ENCODE measurements around the gene LIAS. TPM values are rescaled to one million over a fixed set of nuclear protein-coding genes. Genes with fewer than 3 reads are reported as not detected.
A peak's percentile ranks its signal among the peaks of the same experiment; 100 is the strongest.
"Not testable (repeated sequence)": the region's sequence is repeated elsewhere in the genome, so short reads cannot be mapped to it uniquely, and the experiment has no call there.

LIAS gene
- total RNA-seq, 1 donor from 2014 or later: 13.1 TPM

DNA sequence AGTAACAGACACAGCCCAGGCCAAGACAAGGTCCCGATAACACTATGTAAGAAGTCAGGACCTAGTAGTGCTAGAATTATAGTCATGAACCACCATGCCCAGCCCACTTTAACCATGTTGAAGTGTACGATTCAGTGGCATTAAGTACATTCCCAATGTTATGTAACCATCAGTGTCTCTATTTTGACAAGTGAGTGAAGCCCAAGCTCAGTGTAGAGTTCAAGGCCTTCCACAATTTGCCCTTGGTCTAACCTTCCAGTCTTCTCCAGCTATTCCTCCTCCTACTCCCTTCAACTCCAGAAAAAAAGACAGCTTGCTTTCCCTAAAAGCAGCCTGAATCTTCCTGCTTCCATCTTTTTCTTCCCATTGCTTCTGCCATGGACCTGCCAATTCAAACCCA, 31.5 kb downstream of the LIAS start:
- no peak for DNase-seq (ENCODE audit: low spot score)
- no peak for ATAC-seq
- intact Hi-C loops (cut with DNase I): no loop called here

DNA sequence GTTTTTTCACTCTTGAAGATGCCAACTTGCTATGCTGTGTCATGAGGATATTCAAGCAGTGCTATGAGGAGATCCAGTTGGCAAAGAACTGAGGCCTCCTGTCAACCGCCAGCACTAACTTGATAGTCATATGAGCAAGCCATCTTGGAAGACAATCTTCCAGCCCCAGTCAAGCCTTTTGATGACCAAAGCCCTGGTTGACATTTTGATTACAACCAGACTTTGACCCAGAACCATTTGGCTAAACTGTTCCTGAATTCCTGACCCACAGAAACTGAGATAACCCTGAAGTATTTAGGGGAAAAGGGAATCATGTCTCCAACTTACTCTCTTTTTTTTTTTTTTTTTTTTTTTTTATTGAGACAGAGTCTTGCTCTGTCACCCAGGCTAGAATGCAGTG, 35.5 kb downstream of the LIAS start:
- ATAC-seq: no peak
- DNase-seq (ENCODE audit: low spot score): no peak
- intact Hi-C loops (cut with DNase I): no loop called here

DNA sequence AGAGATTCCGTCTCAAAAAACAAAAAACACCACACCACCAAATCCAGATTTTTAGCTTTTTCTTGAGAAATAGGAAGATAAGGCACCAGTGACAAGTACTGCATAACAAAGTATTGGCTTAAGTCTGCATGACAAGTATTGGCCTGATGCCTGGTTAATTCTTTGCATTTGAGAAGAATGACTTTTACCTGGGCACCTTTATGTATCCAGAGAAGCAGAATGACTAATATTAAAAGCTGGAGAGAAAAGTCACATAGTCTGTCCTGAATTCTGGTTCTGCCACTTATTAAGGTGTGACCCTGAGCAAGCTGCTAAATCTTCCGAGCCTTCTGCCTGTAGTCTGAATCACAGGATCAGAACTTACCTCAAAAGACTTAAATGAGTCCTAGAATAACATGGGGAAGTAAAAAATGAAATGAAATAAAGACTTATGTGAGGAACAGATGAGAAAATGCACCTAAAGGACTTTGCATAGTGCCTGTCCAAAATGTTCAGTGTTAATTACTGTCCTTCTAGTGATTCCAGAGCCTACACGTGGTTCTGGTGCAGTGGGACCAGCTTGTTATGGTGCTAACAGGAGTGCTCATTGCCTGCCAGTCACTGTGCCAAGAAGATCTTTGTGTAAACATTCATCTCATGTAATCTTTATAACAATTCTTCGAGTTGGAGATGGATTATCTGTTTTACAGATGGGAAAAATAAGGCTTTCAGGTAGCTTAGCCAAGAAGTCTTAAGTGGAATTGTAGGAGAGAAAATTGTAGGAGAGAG, 36.8 kb downstream of the LIAS start:
- DNase-seq (ENCODE audit: low spot score) (no peak), ATAC-seq (no peak)
- intact Hi-C loops (cut with DNase I): no loop called here

DNA sequence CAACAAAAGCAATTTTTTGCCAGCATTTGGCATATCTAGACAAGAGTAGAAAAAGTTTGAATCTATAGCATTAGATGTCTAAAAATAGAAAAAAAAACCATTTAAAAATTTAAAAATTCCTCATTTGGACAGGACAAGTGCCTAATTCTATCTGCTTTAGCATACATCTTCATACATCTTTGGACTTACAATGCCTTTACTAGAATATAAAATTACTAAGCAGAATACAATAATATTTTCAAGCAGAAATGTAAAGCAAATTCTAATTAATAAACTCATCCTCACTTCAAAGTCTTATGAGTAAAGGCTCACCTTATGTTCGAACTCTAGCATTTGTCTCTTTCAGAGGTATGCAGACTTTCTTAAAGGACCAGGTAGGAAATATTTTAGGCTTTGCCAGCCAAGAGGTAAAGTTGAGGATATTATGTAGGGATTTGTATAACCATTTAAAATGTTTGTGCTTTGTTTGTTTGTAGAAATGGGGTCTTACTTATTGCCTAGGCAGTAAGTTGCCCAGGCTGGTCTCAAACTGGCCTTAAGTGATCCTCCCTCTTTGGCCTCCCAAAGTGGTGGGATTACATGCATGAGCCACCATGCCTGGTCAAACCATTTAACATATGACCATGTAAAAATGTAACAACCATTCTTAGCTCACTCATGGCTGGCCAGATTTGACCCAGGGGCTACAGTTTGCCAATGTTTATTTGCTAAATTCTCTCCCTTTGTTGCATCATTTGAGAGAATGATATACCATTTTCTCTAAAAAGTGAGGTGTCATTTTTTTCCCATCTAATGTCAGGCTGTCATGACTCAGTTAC, 39.3 kb downstream of the LIAS start:
- no peak for ATAC-seq
- intact Hi-C loops (cut with DNase I): no loop called here
- DNase-seq (ENCODE audit: low spot score): no peak

DNA sequence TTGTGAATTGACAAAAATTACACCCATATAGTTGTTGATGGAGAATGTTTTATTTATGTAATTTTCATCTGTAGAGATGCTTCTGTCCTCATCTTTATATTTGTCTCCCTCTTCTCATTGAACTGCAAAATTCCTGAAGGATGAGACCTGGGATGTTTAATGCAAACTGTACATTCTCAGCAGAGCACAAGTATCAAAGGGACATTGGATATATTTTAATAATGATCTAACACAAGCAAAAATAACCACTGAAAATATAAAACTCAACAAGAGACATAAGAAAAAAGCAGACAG, 39.8 kb downstream of the LIAS start:
- intact Hi-C loops (cut with DNase I): no loop called here
- DNase-seq (ENCODE audit: low spot score) (no peak), ATAC-seq (no peak)

DNA sequence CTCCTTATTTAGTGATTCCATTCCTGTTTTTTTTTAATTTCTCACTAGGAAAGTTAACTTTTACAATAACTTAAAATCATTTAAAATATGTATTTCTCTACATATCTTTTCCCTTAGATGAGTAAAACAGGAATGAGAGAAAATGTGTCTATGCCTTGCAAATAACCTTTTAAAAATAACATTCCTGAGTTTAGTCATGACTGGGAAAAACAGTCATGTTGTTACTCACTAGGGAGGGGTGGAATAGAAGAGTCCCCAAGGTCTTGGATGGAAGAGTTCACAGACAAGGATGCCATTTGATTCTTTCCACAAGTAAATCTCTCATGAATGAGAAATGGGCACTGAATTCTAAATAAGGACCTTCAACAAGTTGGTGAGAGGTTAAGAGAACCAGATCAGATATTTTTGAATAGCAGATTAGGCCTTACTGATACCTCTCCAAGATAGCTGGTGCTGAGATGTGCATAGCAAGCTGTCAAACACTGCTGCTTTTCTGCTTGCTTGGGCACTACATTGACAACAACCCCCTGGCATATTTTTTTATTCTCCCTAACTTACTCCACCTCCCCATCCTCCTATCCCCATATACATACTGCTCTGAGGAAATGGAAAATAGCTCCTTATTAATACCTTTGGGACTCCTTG, 43.3 kb downstream of the LIAS start:
- DNase-seq (ENCODE audit: low spot score) (no peak), ATAC-seq (peak; percentile 45)
- intact Hi-C loops (cut with DNase I): no loop called here

DNA sequence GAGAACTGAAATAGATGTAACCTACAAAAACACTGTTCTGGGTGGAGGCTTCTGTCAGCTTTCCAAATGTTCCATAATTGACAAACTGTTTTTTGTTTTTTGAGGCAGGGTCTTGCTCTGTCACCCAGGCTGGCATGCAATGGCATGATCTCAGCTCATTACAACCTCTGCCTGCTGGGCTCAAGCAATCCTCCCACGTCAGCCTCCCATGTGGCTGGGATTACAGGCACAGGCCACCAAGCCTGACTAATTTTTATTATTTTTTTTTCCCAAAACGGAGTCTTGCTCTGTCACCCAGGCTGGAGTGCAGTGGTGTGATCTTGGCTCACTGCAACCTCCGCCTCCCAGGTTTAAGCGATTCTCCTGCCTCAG, 43.8 kb downstream of the LIAS start:
- ATAC-seq; intact Hi-C loops (cut with DNase I); DNase-seq (ENCODE audit: low spot score): not testable (repeated sequence)

DNA sequence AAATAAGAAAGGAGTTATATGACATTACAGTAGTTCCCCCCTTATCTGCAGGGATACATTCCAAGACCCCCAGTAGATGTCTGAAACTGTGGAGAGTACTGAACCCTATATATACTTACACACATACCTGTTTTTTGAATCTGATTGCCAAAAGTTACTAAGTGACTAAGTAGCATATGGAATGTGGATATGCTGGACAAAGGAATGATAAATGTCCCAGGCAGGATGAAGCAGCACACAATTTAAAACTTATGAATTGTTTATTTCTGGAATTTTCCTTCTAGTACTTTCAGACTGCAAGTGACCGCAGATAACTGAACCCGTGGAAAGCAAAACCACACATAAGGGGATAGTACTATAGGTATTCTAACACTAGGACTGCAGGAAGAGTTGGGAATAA, 45.7 kb downstream of the LIAS start:
- DNase-seq (ENCODE audit: low spot score) (no peak), ATAC-seq (no peak)
- intact Hi-C loops (cut with DNase I): no loop called here

DNA sequence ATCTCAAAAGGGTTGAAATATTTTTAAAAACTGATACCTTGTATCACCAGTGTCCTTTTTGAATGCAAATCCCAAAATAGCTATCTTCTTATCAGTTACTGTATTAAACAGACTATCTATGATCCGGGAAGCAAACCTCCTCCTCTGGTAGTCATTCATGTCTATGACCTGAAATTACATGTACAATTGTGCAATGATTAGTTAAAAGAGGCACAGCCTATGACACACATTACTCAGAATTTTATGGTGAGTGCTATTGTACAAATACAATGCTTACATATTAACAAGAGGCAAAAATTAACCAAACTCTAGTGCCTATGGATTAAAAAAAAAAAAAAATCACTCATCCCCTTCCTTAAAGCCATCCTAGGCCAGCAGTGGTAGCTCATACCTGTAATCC, 46.7 kb downstream of the LIAS start:
- no peak for ATAC-seq
- intact Hi-C loops (cut with DNase I): no loop called here

DNA sequence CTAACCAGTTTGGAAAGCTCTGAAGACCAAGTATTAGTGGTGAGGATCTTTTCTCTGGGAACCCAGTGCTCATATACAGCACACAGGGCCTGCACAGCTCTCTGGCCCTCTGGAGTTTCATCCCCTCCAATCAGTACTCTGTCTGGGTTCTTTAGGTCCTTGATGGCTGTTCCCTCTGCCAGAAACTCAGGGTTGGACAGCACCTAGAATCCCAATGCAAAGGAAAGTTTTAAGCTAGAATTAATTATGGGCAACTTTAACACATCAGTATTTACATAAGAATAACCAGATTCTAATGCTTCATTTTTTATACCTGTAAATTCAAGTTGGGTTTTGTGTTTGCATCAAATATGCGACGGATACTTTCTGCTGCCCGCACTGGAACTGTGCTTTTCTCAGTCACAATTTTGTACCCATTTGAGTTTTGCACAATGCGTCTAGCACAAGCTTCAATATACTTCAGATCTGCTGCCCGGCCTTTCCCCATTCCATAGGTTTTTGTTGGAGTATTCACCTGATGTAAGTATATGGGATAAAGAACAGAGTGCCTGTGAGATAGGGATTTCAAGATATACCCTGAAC, 51.6 kb downstream of the LIAS start:
- no peak for DNase-seq (ENCODE audit: low spot score)
- intact Hi-C loops (cut with DNase I): no loop called here

More for the DNA sequence above, 46.7 kb downstream of the LIAS start:
- no peak for DNase-seq (ENCODE audit: low spot score)

DNA sequence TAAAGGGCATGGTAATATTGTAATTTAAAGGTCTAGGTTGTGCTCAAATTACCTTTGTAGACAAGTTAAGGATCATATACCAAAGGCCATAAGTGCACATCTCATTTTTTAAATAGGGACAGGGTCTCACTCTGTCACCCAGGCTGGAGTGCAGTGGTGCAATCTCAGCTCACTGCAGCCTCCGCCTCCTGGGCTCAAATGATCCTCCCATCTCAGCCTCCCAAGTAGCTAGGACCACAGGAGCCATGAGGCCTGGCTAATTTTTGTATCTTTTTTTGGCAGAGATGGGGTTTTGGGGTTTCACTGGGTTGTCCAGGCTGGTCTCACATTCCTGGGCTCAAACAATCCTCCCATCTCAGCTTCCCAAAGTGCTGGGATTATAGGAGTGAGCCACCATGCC, 55.4 kb downstream of the LIAS start:
- DNase-seq (ENCODE audit: low spot score); intact Hi-C loops (cut with DNase I); ATAC-seq: not testable (repeated sequence)

More for the DNA sequence above, 51.6 kb downstream of the LIAS start:
- ATAC-seq: no peak

DNA sequence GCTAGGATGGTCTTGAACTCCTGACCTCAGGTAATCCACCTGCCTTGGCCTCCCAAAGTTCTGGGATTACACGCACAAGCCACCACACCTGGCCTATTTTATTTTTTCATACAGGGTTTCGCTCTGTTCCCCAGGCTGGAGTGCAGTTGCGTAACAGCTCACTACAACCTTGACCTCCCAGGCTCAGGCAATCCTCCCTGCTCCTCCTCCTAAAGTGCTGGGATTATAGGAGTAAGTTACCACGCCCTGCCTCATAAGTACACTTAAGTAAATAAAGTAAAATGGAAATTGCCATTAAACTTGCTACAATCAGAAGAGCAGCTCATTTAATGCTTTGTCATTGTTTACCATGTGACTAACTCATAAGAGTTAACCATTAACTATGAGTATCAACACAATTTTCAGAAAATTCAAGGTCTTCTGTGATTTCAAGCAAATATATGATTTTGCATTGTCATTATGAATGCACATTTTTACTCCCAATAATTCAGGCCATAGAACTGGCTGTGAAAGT, 56.1 kb downstream of the LIAS start:
- DNase-seq (ENCODE audit: low spot score) (no peak), ATAC-seq (no peak)
- intact Hi-C loops (cut with DNase I): no loop called here

DNA sequence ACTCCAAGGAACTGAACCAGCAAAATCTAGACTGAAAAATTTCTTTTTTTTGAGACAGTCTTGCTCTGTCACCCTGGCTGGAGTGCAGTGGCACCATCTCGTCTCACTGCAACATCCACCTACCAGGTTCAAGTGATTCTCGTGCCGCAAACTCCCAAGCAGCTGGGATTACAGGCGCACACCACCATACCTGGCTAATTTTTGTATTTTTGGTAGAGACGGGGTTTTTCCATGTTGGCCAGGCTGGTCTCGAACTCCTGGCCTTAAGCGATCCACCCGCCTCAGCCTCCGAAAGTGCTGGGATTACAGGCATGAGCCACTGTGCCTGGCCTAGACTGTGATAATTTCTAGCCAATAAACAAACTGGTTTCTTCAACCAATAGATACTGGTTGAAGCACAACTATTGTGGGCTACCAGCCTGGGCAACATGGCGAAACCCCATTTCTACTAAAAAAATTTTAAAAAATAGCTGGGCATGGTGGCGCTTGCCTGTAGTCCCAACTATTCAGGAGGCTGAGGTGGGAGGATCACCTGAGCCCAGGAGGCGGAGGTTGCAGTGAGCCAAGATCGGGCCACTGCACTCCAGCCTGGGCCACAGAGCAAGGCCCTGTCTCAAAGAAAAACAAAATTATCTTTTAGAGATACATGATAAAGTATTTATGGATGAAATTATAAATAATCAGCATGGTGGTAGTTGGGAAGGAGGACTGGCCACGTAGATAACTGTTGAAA, 57.0 kb downstream of the LIAS start:
- DNase-seq (ENCODE audit: low spot score); intact Hi-C loops (cut with DNase I); ATAC-seq: not testable (repeated sequence)

DNA sequence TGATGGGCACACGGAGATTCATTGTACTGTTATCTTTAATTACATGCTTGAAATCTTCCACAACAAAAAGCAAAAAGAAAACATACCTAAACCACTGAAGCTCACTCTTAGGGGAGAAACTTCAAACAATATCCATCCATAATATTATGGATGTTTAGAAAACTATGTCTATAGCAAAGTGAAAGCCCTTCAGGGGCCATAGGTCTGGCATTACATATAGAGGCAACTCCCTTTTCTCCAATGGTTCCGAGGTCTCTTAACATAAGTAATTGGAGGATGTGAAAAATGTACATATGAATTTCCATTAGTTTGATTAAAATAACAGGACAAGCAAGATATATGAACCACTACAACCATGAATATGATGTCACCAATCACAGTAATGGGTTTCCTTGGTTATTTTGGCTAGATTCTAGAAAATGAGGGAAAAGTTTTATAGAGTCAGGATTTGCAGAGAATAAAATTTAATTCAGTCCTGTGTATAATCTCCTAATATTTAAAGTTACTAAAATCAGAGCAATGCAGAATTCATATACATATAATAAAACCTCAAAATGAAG, 57.6 kb downstream of the LIAS start:
- intact Hi-C loops (cut with DNase I): no loop called here
- ATAC-seq (no peak), DNase-seq (ENCODE audit: low spot score) (no peak)

DNA sequence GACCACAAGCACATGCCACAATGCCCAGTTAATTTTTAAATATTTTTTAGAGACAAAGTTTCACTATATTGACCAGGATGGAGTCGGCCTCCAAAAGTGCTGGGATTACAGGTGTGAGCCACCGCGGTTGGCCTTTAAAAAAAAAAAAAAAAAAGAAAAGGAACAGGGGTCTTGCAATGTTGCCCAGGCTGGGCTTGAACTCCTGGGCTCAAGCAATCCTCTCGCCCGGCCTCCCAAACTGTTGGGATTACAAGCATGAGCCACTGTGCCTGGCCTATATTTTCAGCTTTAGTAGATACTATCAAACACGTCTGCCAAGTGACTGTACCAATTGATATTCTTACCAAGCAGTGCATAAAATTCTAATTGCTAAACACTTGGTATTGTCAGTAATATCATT, 59.6 kb downstream of the LIAS start:
- no peak for DNase-seq (ENCODE audit: low spot score)
- ATAC-seq: no peak
- intact Hi-C loops (cut with DNase I): no loop called here

DNA sequence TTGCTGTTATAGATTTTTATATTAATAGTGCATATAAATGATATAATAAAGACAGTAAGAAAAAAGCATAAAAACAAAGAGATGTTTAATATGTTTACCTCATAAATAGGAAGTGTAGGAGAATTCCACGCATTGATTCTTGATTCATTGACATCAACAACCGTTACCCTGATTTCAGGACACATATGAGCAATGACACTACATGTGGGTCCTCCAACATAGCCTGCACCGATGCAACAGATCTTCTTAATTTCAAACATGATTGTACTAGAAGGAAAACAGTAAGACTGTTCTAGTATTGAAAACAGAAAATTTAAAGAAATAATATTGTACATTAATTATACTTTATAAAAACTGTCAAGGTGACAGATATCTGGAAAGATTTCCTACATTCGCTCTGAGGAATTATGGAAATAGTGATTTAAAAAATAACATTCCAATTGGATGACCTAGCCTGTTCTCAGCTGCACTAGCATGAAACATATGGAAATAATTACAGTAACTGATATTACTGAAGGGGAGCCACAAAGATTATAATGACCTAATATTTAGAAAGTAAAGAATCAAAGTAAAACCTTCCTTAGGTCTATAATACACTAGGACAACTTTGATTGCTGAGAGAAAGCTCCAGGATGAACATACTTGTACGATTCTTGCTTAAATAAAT, 62.5 kb downstream of the LIAS start:
- DNase-seq (ENCODE audit: low spot score) (no peak), ATAC-seq (peak; percentile 50)
- intact Hi-C loops (cut with DNase I): no loop called here

DNA sequence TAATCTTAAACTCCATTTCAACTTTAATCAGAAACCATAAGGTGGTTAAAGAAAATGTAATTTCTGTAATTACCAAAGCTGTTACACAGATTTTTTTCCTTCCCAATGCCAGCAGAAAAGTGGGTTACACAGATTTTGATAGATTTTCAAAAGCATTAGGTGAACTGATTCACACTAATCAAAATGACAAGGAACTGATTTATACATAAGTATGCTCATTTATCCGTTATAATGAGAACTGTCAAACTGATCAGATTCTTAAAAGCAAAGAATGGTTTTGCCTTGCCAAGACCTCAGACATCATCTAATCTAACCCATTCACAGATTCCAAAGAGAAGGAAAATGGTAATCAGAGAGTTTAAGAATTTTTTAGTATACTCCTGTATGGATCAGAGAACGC, 63.2 kb downstream of the LIAS start:
- no peak for ATAC-seq
- DNase-seq (ENCODE audit: low spot score): no peak
- intact Hi-C loops (cut with DNase I): no loop called here
